GM18951 (cell line): Measurements from ENCODE around the gene ZFAND4.
"Not testable (repeated sequence)": the region's sequence is repeated elsewhere in the genome, so short reads cannot be mapped to it uniquely, and the experiment has no call there.

Experiments used
- POLR2A ChIP-seq: IDR thresholded peaks from 4 replicates; pipeline ENCODE4 v1.6.1; 2011; ENCODE audit warnings: mild to moderate bottlenecking; ENCODE audit not compliant: insufficient read length, insufficient read depth; ENCODE audit errors: extremely low read depth
- in situ Hi-C: fragments of 300-500 bp; cut with MboI; formaldehyde crosslinking; loops from one replicate; pipeline ENCODE4 v1.12.0; 2022; ENCODE audit warnings: low sequenced_read_pairs, mixed read lengths, inconsistent platforms; ENCODE audit not compliant: unreplicated experiment

The ZFAND4 gene

GRCh38 chr10:45592432-45592831 lies 80.1 kb downstream of the ZFAND4 start:
- no peak for TF ChIP-seq POLR2A
- in situ Hi-C loops, result no loop called here

- in situ Hi-C loops, result no loop called here
- no peak for TF ChIP-seq POLR2A
Measured at GRCh38 chr10:45591280-45591679, 81.3 kb downstream of the ZFAND4 start.

GRCh38 chr10:45589868-45590267 lies 82.7 kb downstream of the ZFAND4 start:
- TF ChIP-seq POLR2A, result no peak
- in situ Hi-C loops, result no loop called here

GRCh38 chr10:45589009-45589408 lies 83.6 kb downstream of the ZFAND4 start:
- in situ Hi-C loops, result no loop called here
- no peak for TF ChIP-seq POLR2A

- no peak for TF ChIP-seq POLR2A
- in situ Hi-C loops, result no loop called here
Measured at GRCh38 chr10:45586028-45586824, 86.3 kb downstream of the ZFAND4 start.

- in situ Hi-C loops, result no loop called here
Measured at GRCh38 chr10:45585131-45585530, 87.4 kb downstream of the ZFAND4 start.

GRCh38 chr10:45582386-45582781 lies 90.2 kb downstream of the ZFAND4 start:
- in situ Hi-C loops, result no loop called here
- TF ChIP-seq POLR2A, result no peak

More at GRCh38 chr10:45585131-45585530, 87.4 kb downstream of the ZFAND4 start:
- TF ChIP-seq POLR2A, result no peak

GRCh38 chr10:45581582-45582385 lies 90.8 kb downstream of the ZFAND4 start:
- no peak for TF ChIP-seq POLR2A
- in situ Hi-C loops, result no loop called here

GRCh38 chr10:45581216-45581549 lies 91.4 kb downstream of the ZFAND4 start:
- in situ Hi-C loops, result no loop called here
- no peak for TF ChIP-seq POLR2A

- TF ChIP-seq POLR2A, result no peak
- in situ Hi-C loops, result no loop called here
Measured at GRCh38 chr10:45580371-45581215, 92.0 kb downstream of the ZFAND4 start.

- in situ Hi-C loops, result no loop called here
- no peak for TF ChIP-seq POLR2A
Measured at GRCh38 chr10:45578384-45578971, 94.1 kb downstream of the ZFAND4 start.

GRCh38 chr10:45575966-45576597 lies 96.5 kb downstream of the ZFAND4 start:
- in situ Hi-C loops, result no loop called here
- no peak for TF ChIP-seq POLR2A

GRCh38 chr10:45575032-45575761 lies 97.4 kb downstream of the ZFAND4 start:
- in situ Hi-C loops, result not testable (repeated sequence)
